PFSK-1 (cell line): Measurements from ENCODE around the gene TNPO1.

Experiments used
- FOXP2 ChIP-seq: optimal IDR thresholded peaks from 2 replicates; pipeline ENCODE3; 2011; ENCODE audit warnings: borderline replicate concordance, control low read depth, inconsistent platforms; ENCODE audit not compliant: insufficient read depth; ENCODE audit errors: extremely low read length, extremely low read depth
- POLR2AphosphoS5 ChIP-seq: IDR thresholded peaks from 2 replicates; pipeline ENCODE4 v1.6.1; 2012; ENCODE audit warnings: low read depth, mild to moderate bottlenecking, control low read depth, low read length, moderate library complexity
- REST ChIP-seq, 2 experiments: IDR thresholded peaks; 2 replicates each; pipeline versions ENCODE4 v1.6.1 to v1.8.0; 2011 to 2012; ENCODE audit warnings: low read depth in 2 of 2, low read length in 2 of 2, control low read depth in 1 of 2, inconsistent platforms in 1 of 2, mild to moderate bottlenecking in 1 of 2, moderate library complexity in 1 of 2; ENCODE audit not compliant: insufficient read depth in 1 of 2
- SIN3A ChIP-seq: IDR thresholded peaks from 2 replicates; pipeline ENCODE4 v1.6.1; 2012; ENCODE audit warnings: mild to moderate bottlenecking, low read length, moderate library complexity, borderline replicate concordance; ENCODE audit not compliant: insufficient read depth
- TAF1 ChIP-seq: IDR thresholded peaks from 2 replicates; pipeline ENCODE4 v1.6.1; 2012; ENCODE audit warnings: low read length, control low read depth, borderline replicate concordance; ENCODE audit not compliant: insufficient read depth

The TNPO1 gene

GRCh38 chr5:72818866-72819534 is 2.5 kb downstream of the TNPO1 start:
- TF ChIP-seq POLR2AphosphoS5 (no peak), TAF1 (no peak), FOXP2 (no peak), SIN3A (no peak), REST (IDR thresholded peaks at IDR 0.05; ENCODE audit: insufficient read depth in 1 of 2, low read depth in 2 of 2, low read length in 2 of 2) (no peak)

GRCh38 chr5:72821776-72822175 is 5.3 kb downstream of the TNPO1 start:
- no peak for TF ChIP-seq REST (IDR thresholded peaks at IDR 0.05; ENCODE audit: insufficient read depth in 1 of 2, low read depth in 2 of 2, low read length in 2 of 2)
- TF ChIP-seq SIN3A = no peak
- TF ChIP-seq POLR2AphosphoS5 = no peak
- TF ChIP-seq TAF1 = no peak
- no peak for TF ChIP-seq FOXP2

GRCh38 chr5:72822944-72823343 is 6.5 kb downstream of the TNPO1 start:
- no peak for TF ChIP-seq TAF1
- TF ChIP-seq POLR2AphosphoS5 = no peak

GRCh38 chr5:72829707-72830106 is 13.2 kb downstream of the TNPO1 start:
- TF ChIP-seq SIN3A (no peak), TAF1 (no peak), POLR2AphosphoS5 (no peak), FOXP2 (no peak), REST (IDR thresholded peaks at IDR 0.05; ENCODE audit: insufficient read depth in 1 of 2, low read depth in 2 of 2, low read length in 2 of 2) (no peak)

GRCh38 chr5:72830362-72830761 is 13.9 kb downstream of the TNPO1 start:
- TF ChIP-seq TAF1 (no peak), POLR2AphosphoS5 (no peak), REST (IDR thresholded peaks at IDR 0.05; ENCODE audit: insufficient read depth in 1 of 2, low read depth in 2 of 2, low read length in 2 of 2) (no peak), FOXP2 (no peak), SIN3A (no peak)
